GM13976 (cell line): Measurements from ENCODE around the gene TCTN1.

Experiments used
- DNase-seq: peaks from one replicate; pipeline ENCODE4 v3.0.0; 2012; ENCODE audit warnings: low spot score
- in situ Hi-C: fragments of 300-500 bp; cut with MboI; formaldehyde crosslinking; loops from one replicate; pipeline ENCODE4 v1.12.0; 2022; ENCODE audit warnings: low sequenced_read_pairs, mixed read lengths, inconsistent platforms; ENCODE audit not compliant: unreplicated experiment
- TF ChIP-seq, protein P1 (sequence below): IDR thresholded peaks from 2 replicates; pipeline ENCODE4 v1.5.1; 2012; ENCODE audit warnings: borderline replicate concordance, mild to moderate bottlenecking; ENCODE audit not compliant: insufficient read depth; ENCODE audit errors: extremely low read depth, missing control alignments, control extremely low read depth

The TCTN1 gene

GRCh38 chr12:110602085-110602814 lies 11.7 kb upstream of the TCTN1 start:
- in situ Hi-C loops, result loop anchor here (5.0 to 10.0 kb wide), 3 partner anchors 90 to 283 kb away; partner anchors contain the start of gene ARPC3
- peak; percentile 65 for DNase-seq
- TF ChIP-seq, protein P1, sequence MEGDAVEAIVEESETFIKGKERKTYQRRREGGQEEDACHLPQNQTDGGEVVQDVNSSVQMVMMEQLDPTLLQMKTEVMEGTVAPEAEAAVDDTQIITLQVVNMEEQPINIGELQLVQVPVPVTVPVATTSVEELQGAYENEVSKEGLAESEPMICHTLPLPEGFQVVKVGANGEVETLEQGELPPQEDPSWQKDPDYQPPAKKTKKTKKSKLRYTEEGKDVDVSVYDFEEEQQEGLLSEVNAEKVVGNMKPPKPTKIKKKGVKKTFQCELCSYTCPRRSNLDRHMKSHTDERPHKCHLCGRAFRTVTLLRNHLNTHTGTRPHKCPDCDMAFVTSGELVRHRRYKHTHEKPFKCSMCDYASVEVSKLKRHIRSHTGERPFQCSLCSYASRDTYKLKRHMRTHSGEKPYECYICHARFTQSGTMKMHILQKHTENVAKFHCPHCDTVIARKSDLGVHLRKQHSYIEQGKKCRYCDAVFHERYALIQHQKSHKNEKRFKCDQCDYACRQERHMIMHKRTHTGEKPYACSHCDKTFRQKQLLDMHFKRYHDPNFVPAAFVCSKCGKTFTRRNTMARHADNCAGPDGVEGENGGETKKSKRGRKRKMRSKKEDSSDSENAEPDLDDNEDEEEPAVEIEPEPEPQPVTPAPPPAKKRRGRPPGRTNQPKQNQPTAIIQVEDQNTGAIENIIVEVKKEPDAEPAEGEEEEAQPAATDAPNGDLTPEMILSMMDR, result peak; percentile 61

- DNase-seq, result no peak
- TF ChIP-seq, protein P1, result no peak
- in situ Hi-C loops, result loop anchor here (10.0 kb wide), 1 partner anchor 279 kb away; no protein-coding TSS in a partner anchor
Observed at GRCh38 chr12:110606253-110606611, 7.7 kb upstream of the TCTN1 start.

DNA sequence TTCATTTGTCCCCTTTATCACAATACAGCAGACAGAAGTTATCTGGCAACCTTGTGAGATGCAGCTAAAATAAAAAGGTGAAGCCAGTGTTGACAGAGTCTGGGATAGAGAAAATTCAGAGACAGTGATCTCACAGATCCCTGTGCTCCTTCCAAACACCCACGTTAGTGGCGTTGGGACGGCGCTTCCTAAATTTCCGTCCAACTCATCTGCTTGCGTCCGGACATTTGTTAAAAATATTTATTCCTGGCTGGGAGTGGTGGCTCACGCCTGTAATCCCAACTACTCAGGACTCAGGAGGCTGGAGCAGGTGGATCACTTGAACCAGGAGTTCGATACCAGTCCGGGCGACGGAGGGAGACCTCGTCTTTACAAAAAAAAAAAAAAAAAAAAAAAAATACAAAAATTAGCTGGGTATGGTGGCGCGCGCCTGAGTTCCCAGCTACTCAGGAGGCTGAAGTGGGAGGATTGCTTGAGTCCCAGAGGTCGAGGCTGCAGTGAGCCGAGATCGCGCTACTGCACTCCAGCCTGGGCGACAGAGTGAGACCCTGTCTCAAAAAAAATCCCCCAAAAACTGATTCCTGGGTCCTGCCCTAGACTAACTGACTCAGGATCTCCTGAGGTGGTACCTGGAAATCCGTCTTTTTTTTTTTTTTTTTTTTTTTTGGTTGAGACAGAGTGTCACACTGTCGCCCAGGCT lies 708 bp upstream of the TCTN1 start:
- TF ChIP-seq, protein P1, result no peak
- in situ Hi-C loops, result no loop called here
- DNase-seq, result no peak

- in situ Hi-C loops, result no loop called here
- DNase-seq, result no peak
- TF ChIP-seq, protein P1, result no peak
Observed at GRCh38 chr12:110615171-110615570, 1.2 kb downstream of the TCTN1 start.

- in situ Hi-C loops, result no loop called here
- TF ChIP-seq, protein P1, result no peak
Observed at GRCh38 chr12:110616471-110617115, 2.7 kb downstream of the TCTN1 start.

DNA sequence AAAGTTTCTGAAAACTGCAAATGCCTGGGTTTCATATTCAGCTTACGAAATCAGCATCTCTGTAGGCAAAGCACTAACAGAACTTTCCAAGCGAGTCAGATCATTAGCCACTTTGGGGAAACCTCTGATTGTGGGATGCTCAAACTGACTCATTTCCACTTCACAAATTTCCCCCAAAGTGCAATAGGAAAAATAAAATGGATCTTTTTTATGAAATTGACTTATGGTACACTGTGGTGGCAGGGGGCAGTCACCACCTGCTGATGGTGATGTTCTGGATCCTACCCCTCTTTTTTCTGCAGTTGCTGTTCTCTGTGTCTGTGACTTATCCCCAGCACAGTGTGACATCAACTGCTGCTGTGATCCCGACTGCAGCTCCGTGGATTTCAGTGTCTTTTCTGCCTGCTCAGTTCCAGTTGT lies 5.6 kb downstream of the TCTN1 start:
- TF ChIP-seq, protein P1, result peak; percentile 28
- DNase-seq, result peak; percentile 44
- in situ Hi-C loops, result no loop called here

More at GRCh38 chr12:110616471-110617115, 2.7 kb downstream of the TCTN1 start:
- DNase-seq, result no peak
